H1 (cell line): ENCODE data around the gene AFG1L. TPM values are rescaled to one million over a fixed set of nuclear protein-coding genes. Genes with fewer than 3 reads are reported as not detected.

ENCODE experiments used
- CTCF ChIA-PET: fragments of 300-600 bp; sonication (Branson Sonifier 250); formaldehyde crosslinking; loops from one replicate; lab custom pipeline; 2021; ENCODE audit not compliant: partially characterized antibody; lab: Charles Lee
- POLR2A ChIA-PET: fragments of 300-600 bp; sonication (Branson Sonifier 250); formaldehyde crosslinking; loops from one replicate; lab custom pipeline; 2021; ENCODE audit warnings: inconsistent platforms; ENCODE audit not compliant: partially characterized antibody; lab: Charles Lee
- DNase-seq, 2 experiments: peaks; one replicate each; pipeline versions ENCODE4 v3.0.0 to v3.0.0-alpha.2; 2010 to 2022; ENCODE audit warnings: low spot score in 2 of 2, low read depth in 1 of 2, mixed read lengths in 1 of 2
- FAIRE-seq: peaks from 2 replicates; lab custom pipeline; 2011; peaks lifted over from hg19 to GRCh38; lab: Jason Lieb, UNC
- H2AFZ ChIP-seq: 2 replicates; pipeline ENCODE4 v1.8.1; 2012; ENCODE audit warnings: low read length, inconsistent platforms
- H2AK5ac ChIP-seq: 2 replicates; pipeline ENCODE4 v1.6.1; 2013; ENCODE audit warnings: low read depth, low read length
- H2BK120ac ChIP-seq: replicated peaks from 2 replicates; pipeline ENCODE3; 2013; ENCODE audit warnings: low read depth, low read length, inconsistent platforms
- H2BK12ac ChIP-seq: 2 replicates; pipeline ENCODE4 v1.6.1; 2013; ENCODE audit warnings: low read depth, low read length
- H2BK15ac ChIP-seq: 2 replicates; pipeline ENCODE4 v1.6.1; 2013; ENCODE audit warnings: low read length
- H2BK20ac ChIP-seq: 2 replicates; pipeline ENCODE4 v1.6.1; 2013; ENCODE audit warnings: low read length
- H2BK5ac ChIP-seq: 2 replicates; pipeline ENCODE4 v1.6.1; 2013; ENCODE audit warnings: low read depth, low read length
- H3K14ac ChIP-seq: 2 replicates; pipeline ENCODE4 v1.6.1; 2013; ENCODE audit warnings: inconsistent platforms; ENCODE audit not compliant: insufficient read length
- H3K18ac ChIP-seq: 2 replicates; pipeline ENCODE4 v1.6.1; 2013; ENCODE audit warnings: low read length; ENCODE audit errors: extremely low read depth
- H3K23ac ChIP-seq: 2 replicates; pipeline ENCODE4 v1.6.1; 2013; ENCODE audit warnings: inconsistent platforms; ENCODE audit not compliant: insufficient read length
- H3K23me2 ChIP-seq: 2 replicates; pipeline ENCODE4 v1.6.1; 2013; ENCODE audit warnings: low read depth, low read length
- H3K27ac ChIP-seq: 2 replicates; pipeline ENCODE4 v1.6.1; 2011; ENCODE audit warnings: low read depth, low read length, inconsistent platforms
- H3K27me3 ChIP-seq, 4 experiments: replicated peaks in 1 of 4; 1 replicate in 1 of 4; 2 replicates in 3 of 4; pipeline versions ENCODE4 v1.6.1 to v1.8.1; 2011 to 2013; ENCODE audit warnings: low read length in 3 of 4, mild to moderate bottlenecking in 3 of 4, inconsistent platforms in 2 of 4, mixed read lengths in 2 of 4, moderate library complexity in 1 of 4; ENCODE audit not compliant: control insufficient read depth in 3 of 4, insufficient read depth in 3 of 4; ENCODE audit errors: extremely low read depth in 1 of 4
- H3K36me3 ChIP-seq, 4 experiments: 2 replicates each; pipeline versions ENCODE4 v1.6.1 to v1.8.1; 2011 to 2013; ENCODE audit warnings: mild to moderate bottlenecking in 4 of 4, low read length in 3 of 4, moderate library complexity in 2 of 4, control low read depth in 1 of 4, inconsistent platforms in 1 of 4; ENCODE audit not compliant: insufficient read depth in 4 of 4, control insufficient read depth in 2 of 4
- H3K4ac ChIP-seq: replicated peaks from 2 replicates; pipeline ENCODE3; 2013; ENCODE audit warnings: low read length, low read depth, mixed read lengths, inconsistent platforms; ENCODE audit not compliant: insufficient read length
- H3K4me1 ChIP-seq, 4 experiments: replicated peaks in 1 of 4; 1 replicate in 1 of 4; 2 replicates in 3 of 4; pipeline versions ENCODE4 v1.6.1 to v1.8.1; 2011 to 2013; ENCODE audit warnings: low read length in 3 of 4, inconsistent platforms in 2 of 4, mixed read lengths in 1 of 4; ENCODE audit not compliant: insufficient read depth in 4 of 4, control insufficient read depth in 3 of 4
- H3K4me2 ChIP-seq, 2 experiments: 2 replicates each; pipeline versions ENCODE4 v1.6.1 to v1.8.1; 2011 to 2013; ENCODE audit warnings: low read depth in 2 of 2, low read length in 2 of 2, control low read depth in 1 of 2, inconsistent platforms in 1 of 2, mild to moderate bottlenecking in 1 of 2; ENCODE audit not compliant: insufficient read depth in 1 of 2
- H3K4me3 ChIP-seq, 4 experiments: fragments of 200-600, 300-600 bp in 1 of 4; sonication (generic), shearing (Covaris generic), sonication (Bioruptor Twin) in 1 of 4; 2 replicates each; pipeline versions ENCODE4 v1.5.1 to v1.8.1; 2011 to 2016; ENCODE audit warnings: low read length in 4 of 4, low read depth in 3 of 4, control low read depth in 2 of 4, inconsistent platforms in 2 of 4, mild to moderate bottlenecking in 2 of 4, mixed read lengths in 1 of 4, moderate library complexity in 1 of 4; ENCODE audit not compliant: insufficient read depth in 2 of 4; ENCODE audit errors: extremely low read depth in 1 of 4
- H3K56ac ChIP-seq: replicated peaks from 2 replicates; pipeline ENCODE3; 2013; ENCODE audit warnings: low read depth, mild to moderate bottlenecking, mixed read lengths, low read length, inconsistent platforms; ENCODE audit not compliant: insufficient read length
- H3K79me1 ChIP-seq: 2 replicates; pipeline ENCODE4 v1.6.1; 2013; ENCODE audit warnings: low read depth, low read length, control low read depth
- H3K79me2 ChIP-seq, 2 experiments: 2 replicates each; pipeline versions ENCODE4 v1.6.1 to v1.8.1; 2012 to 2013; ENCODE audit warnings: low read length in 2 of 2, mild to moderate bottlenecking in 2 of 2, inconsistent platforms in 1 of 2; ENCODE audit not compliant: insufficient read depth in 2 of 2, control insufficient read depth in 1 of 2
- H3K9ac ChIP-seq, 4 experiments: replicated peaks in 1 of 4; 1 replicate in 1 of 4; 2 replicates in 3 of 4; pipeline versions ENCODE4 v1.6.1 to v1.8.1; 2011 to 2013; ENCODE audit warnings: low read depth in 3 of 4, low read length in 3 of 4, control low read depth in 2 of 4, mild to moderate bottlenecking in 2 of 4, moderate library complexity in 2 of 4, inconsistent platforms in 1 of 4; ENCODE audit errors: extremely low read depth in 1 of 4
- H3K9me3 ChIP-seq, 2 experiments: 2 replicates each; pipeline versions ENCODE4 v1.6.1 to v1.8.1; 2012 to 2013; ENCODE audit warnings: mild to moderate bottlenecking in 2 of 2, moderate library complexity in 2 of 2, control low read depth in 1 of 2, inconsistent platforms in 1 of 2, low read depth in 1 of 2, low read length in 1 of 2, mixed read lengths in 1 of 2; ENCODE audit not compliant: insufficient read depth in 2 of 2
- H4K20me1 ChIP-seq, 2 experiments: replicated peaks in 1 of 2; 2 replicates each; pipeline versions ENCODE3 to v1.8.1; 2011 to 2013; ENCODE audit warnings: inconsistent platforms in 2 of 2, low read length in 2 of 2, mild to moderate bottlenecking in 1 of 2; ENCODE audit not compliant: insufficient read depth in 2 of 2, control insufficient read depth in 1 of 2
- H4K5ac ChIP-seq: 2 replicates; pipeline ENCODE4 v1.6.1; 2013; ENCODE audit warnings: low read length, low read depth, mixed read lengths, inconsistent platforms; ENCODE audit not compliant: insufficient read length
- H4K8ac ChIP-seq: 2 replicates; pipeline ENCODE4 v1.8.0; 2013; ENCODE audit warnings: mild to moderate bottlenecking, moderate library complexity, low read length, inconsistent platforms; ENCODE audit not compliant: insufficient read depth; ENCODE audit errors: extremely low read depth
- H4K91ac ChIP-seq: replicated peaks from 2 replicates; pipeline ENCODE3; 2013; ENCODE audit warnings: low read length, mixed read lengths, inconsistent platforms; ENCODE audit not compliant: insufficient read length
- BRCA1 ChIP-seq: IDR thresholded peaks from 2 replicates; pipeline ENCODE4 v1.6.1; 2012; ENCODE audit warnings: low read depth, low read length, improper control_type of control experiment
- CBX8 ChIP-seq: fragments of 300-800, 300-1000 bp; sonication (generic); IDR thresholded peaks from 2 replicates; pipeline ENCODE4 v1.7.1; 2016; ENCODE audit warnings: low read depth, low read length, borderline replicate concordance
- CREB1 ChIP-seq: IDR thresholded peaks from 2 replicates; pipeline ENCODE4 v1.6.1; 2012; ENCODE audit warnings: inconsistent platforms
- E2F6 ChIP-seq: IDR thresholded peaks from 2 replicates; pipeline ENCODE4 v1.6.1; 2012; ENCODE audit warnings: inconsistent platforms
- EZH2 ChIP-seq: fragments of 200-600 bp; sonication (generic); IDR thresholded peaks from 2 replicates; pipeline ENCODE4 v1.7.1; 2012; ENCODE audit warnings: low read depth, mild to moderate bottlenecking, moderate library complexity, low read length, inconsistent platforms; ENCODE audit not compliant: severe bottlenecking
- NRF1 ChIP-seq: IDR thresholded peaks from 2 replicates; pipeline ENCODE4 v1.6.1; 2011; ENCODE audit warnings: mild to moderate bottlenecking, low read depth, low read length, improper control_type of control experiment
- POLR2A ChIP-seq, 2 experiments: IDR thresholded peaks; 1 replicate in 1 of 2; 2 replicates in 1 of 2; pipeline ENCODE4 v1.6.1; 2011; ENCODE audit warnings: low read depth in 2 of 2, low read length in 2 of 2, mild to moderate bottlenecking in 2 of 2; ENCODE audit errors: control extremely low read depth in 1 of 2
- RXRA ChIP-seq: IDR thresholded peaks from 2 replicates; pipeline ENCODE4 v1.6.1; 2011; ENCODE audit warnings: low read depth, mild to moderate bottlenecking, low read length, moderate library complexity; ENCODE audit not compliant: insufficient read depth
- SRF ChIP-seq: IDR thresholded peaks from 2 replicates; pipeline ENCODE4 v1.6.1; 2011; ENCODE audit warnings: mild to moderate bottlenecking, low read depth, low read length, moderate library complexity
- TAF1 ChIP-seq: IDR thresholded peaks from 2 replicates; pipeline ENCODE4 v1.6.1; 2011; ENCODE audit warnings: mild to moderate bottlenecking, low read depth, low read length
- TAF7 ChIP-seq: optimal IDR thresholded peaks from 2 replicates; pipeline ENCODE3; 2011; ENCODE audit warnings: low read depth, mild to moderate bottlenecking, inconsistent platforms, low read length, moderate library complexity, borderline replicate concordance
- WGBS, 2 experiments: shearing (Covaris generic) in 1 of 2; methylation state at CpG; one replicate each; pipeline versions ENCODE4 v1.1.6 to v1.1.7; 2013 to 2015; ENCODE audit warnings: low lambda C conversion rate in 2 of 2, mixed read lengths in 2 of 2, inconsistent platforms in 1 of 2, low coverage in 1 of 2, missing lambda C conversion rate in 1 of 2; ENCODE audit not compliant: insufficient replicate concordance in 2 of 2, insufficient coverage in 1 of 2, insufficient read length in 1 of 2; ENCODE audit errors: extremely low coverage in 1 of 2, missing lambda C conversion rate in 1 of 2; 5-methylcytosine and 5-hydroxymethylcytosine counted together
- polyA plus RNA-seq, 7 experiments: library from polyadenylated mRNA; depleted of rRNA in 3 of 7; stranded (reverse) in 5 of 7; unstranded in 2 of 7; fragments of >200 nt in 5 of 7; fragments of 200-250 nt in 2 of 7; gene quantifications; 1 replicate in 5 of 7; 2 replicates in 1 of 7; 4 replicates in 1 of 7; pipeline versions ENCODE4 v1.2.1 to v1.2.3, GENCODE V29; 2011 to 2013; ENCODE audit warnings: missing spikeins in 2 of 7, mixed read lengths in 2 of 7
- total RNA-seq: library from RNA; stranded (reverse); fragmentation: NEBNext Ultra II Directional; extraction: Animal tissue kit (Norgen Biotek cat#: 25700); gene quantifications from 2 replicates; pipeline ENCODE4 v1.2.1, GENCODE V29; 2021

AFG1L gene
- total and polyA plus RNA-seq, 2 of the 8 experiments (the other 6 are each of a cell fraction or from before 2014, with no cell fraction given): 0.98 to 5.7 TPM

- H2BK20ac ChIP-seq: 0 out of 2 replicates have a peak overlapping the region, but pooled peaks have one; percentile 29
- H3K4me1 ChIP-seq: peaks cover 2 to 13% (median 6%) of the 10 kb centered on the region in 4 experiments
- H3K27ac ChIP-seq: peak overlapping the region; percentile 9; the same call in 1 of the 2 replicates
- no peak overlapping the region for H4K5ac ChIP-seq
- no peak overlapping the region for H2AFZ ChIP-seq
- FAIRE-seq: no peak
- peak overlapping the region; percentile 1; the same call in 1 of the 2 replicates for H2BK5ac ChIP-seq
- no peaks in the 10 kb centered on the region for H3K79me1 ChIP-seq
- ChIA-PET CTCF (interaction anchor here (0.6 to 1.3 kb wide), 4 partner anchors 9 to 1571 kb away, joined by 3 to 4 read pairs (median 4); no protein-coding TSS in a partner anchor), POLR2A (interaction anchor here (0.6 to 2.4 kb wide), 20 partner anchors 9 to 279 kb away, joined by 3 to 12 read pairs (median 3); no protein-coding TSS in a partner anchor)
- no peak overlapping the region for H2AK5ac ChIP-seq
- H3K9ac ChIP-seq: peak overlapping the region; percentile 59 to 75 (median 70)
- DNase-seq: peak in 1 of 2 experiments; percentile 72
- H3K23ac ChIP-seq: no peak overlapping the region
- peak overlapping the region; percentile 68 to 99 (median 83) for H3K4me3 ChIP-seq
- H3K36me3 ChIP-seq: no peaks in the 10 kb centered on the region
- H4K8ac ChIP-seq: peak overlapping the region; percentile 83
- peak overlapping the region; percentile 93 for H3K18ac ChIP-seq
- H3K9me3 ChIP-seq: no peaks in the 10 kb centered on the region
- H3K23me2 ChIP-seq: peaks cover 20% of the 10 kb centered on the region
- H2BK15ac ChIP-seq: peak overlapping the region; percentile 55; the same call in 1 of the 2 replicates
- peaks cover 4 to 5% of the 10 kb centered on the region in 2 experiments for H4K20me1 ChIP-seq
- H4K91ac ChIP-seq: peak overlapping the region; percentile 49
- peaks cover 0 to 13% (median 7%) of the 10 kb centered on the region in 4 experiments; a peak in 5 of 7 replicates for H3K27me3 ChIP-seq
- peak overlapping the region; percentile 78 for H2BK12ac ChIP-seq
- H3K4me2 ChIP-seq: peak overlapping the region; percentile 97 to 98
- no peak overlapping the region for H3K4ac ChIP-seq
- H2BK120ac ChIP-seq: no peak overlapping the region
- 1% methylated on average over 35 of the region's 46 CpGs; no CpG with 5 or more reads in 1 of the 2 experiments for WGBS, 2 experiments
- H3K79me2 ChIP-seq: peaks cover 3 to 46% of the 10 kb centered on the region in 2 experiments
- H3K14ac ChIP-seq: no peak overlapping the region
- H3K56ac ChIP-seq: peak overlapping the region; percentile 36
- TF ChIP-seq TAF1 (no peak), CBX8 (no peak), NRF1 (no peak), RXRA (no peak), POLR2A (IDR thresholded peaks at IDR 0.05; ENCODE audit: control extremely low read depth in 1 of 2, low read depth in 2 of 2, low read length in 2 of 2) (no peak), TAF7 (peak; percentile 22), BRCA1 (no peak), EZH2 (peak; percentile 49), SRF (no peak), E2F6 (no peak), CREB1 (no peak)
Measured at GRCh38 chr6:108561742-108562502, 267.1 kb downstream of the AFG1L start.
